HG03095 (cell line): Measurements from ENCODE around the gene RNF157.

ENCODE experiments used
- ATAC-seq: cut with Tn5 transposase; IDR thresholded peaks from one replicate; pipeline ENCODE4 v1.9.1; 2021; ENCODE audit warnings: moderate library complexity; ENCODE audit not compliant: unreplicated experiment

Gene RNF157

GRCh38 chr17:76163919-76164318 lies 76.4 kb downstream of the RNF157 start:
- no peak for ATAC-seq

DNA sequence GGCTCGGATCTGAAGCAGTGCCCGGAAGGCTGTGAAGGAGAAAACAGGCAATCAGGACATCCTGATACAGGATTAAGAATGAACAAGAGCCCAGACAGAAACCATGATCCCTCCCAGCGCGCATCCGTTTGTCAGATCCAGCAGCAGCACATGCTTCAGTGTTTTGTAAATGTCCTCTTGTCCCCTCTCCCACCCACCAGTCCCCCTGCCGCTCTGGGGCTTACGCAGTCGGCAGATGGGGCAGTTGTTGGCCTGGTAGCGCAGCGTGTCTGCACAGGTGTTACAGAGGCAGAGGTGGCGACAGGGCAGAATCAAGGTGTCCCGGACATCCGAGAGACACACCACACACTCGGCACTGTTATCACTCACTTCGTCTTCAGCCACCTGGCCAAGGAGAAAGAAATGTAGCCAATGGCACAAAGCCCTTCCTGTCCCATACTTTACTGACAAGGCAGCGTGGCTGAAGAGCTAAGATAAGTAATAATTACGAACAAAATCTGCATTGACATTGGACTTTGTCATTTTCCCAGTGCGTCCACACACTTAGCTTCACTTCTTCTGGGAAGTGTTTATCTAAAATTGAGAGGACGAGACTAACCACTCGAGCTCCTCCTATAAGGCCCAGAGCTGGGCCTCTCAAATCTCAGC lies 78.5 kb downstream of the RNF157 start:
- ATAC-seq: no peak

DNA sequence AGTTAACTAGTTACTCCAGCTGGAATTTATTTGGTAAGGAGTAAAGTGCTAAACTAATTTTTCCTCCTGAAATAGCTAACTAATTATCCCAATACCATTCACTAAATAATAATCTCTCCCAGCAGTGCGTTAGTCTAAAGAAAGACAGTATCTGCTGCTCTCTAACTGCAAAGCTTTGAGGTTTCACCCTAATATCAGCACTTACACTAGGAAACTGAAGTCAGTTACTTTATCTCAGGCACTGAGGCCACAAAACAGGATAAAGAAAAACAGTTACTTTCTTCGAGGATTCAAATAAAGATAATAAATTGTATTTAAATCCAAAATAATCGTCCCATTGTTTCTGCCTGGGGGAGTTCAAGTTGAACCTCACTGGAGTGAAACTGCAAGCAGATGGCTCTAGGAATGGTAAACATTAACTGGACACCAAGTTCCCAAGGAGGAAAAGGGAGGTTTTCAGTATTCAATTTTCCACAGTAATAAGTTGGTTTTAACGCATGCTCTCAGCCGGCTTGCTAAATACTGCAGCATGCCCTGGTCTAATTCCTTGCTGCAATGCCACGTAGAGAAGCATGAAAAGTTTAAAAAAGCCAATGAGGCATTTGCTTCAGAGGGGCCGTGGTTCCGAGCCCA lies 79.3 kb downstream of the RNF157 start:
- ATAC-seq: no peak

DNA sequence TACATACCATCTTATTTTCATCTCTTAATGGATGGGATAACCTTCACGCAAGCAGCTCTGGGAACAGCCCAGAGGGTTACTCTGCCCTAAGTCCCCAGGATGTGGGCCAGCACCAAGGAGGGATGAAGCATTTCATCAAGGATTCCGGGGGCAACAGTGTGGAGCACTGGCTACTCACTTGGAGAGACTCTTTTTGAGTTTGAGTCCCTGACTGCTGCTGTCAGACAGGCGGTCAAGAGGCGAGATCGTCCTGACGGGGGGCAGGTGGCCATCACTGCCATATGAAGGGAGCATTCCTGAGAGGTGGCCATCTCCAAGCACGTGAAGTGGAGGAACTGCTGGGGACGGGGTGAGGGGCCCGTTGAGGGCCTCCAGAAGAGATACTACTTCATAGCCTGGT lies 81.1 kb downstream of the RNF157 start:
- ATAC-seq: no peak

GRCh38 chr17:76157759-76158158 lies 82.5 kb downstream of the RNF157 start:
- ATAC-seq: no peak

GRCh38 chr17:76156662-76156991 lies 83.7 kb downstream of the RNF157 start:
- no peak for ATAC-seq

- no peak for ATAC-seq
Measured at GRCh38 chr17:76155988-76156661, 84.2 kb downstream of the RNF157 start.

GRCh38 chr17:76154936-76155845 lies 85.1 kb downstream of the RNF157 start:
- no peak for ATAC-seq

DNA sequence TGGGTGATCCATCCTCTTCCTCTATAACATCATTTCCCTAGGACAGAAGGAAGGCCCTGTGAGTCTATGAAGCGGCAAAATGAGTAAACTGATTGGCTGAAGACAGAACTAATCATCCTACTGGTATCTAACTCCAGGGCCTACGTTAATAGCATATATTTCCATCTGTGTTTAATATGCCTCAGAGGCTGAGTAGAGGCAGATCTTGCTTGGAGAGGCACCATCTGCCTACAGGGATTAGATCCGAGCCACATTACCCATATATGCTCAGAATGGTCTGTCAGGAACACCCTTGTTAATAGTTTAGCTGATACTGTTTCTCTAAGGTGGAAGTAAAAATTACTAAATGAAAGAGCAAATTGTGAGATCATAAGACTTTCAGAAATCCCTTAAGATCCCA lies 86.0 kb downstream of the RNF157 start:
- ATAC-seq: no peak

DNA sequence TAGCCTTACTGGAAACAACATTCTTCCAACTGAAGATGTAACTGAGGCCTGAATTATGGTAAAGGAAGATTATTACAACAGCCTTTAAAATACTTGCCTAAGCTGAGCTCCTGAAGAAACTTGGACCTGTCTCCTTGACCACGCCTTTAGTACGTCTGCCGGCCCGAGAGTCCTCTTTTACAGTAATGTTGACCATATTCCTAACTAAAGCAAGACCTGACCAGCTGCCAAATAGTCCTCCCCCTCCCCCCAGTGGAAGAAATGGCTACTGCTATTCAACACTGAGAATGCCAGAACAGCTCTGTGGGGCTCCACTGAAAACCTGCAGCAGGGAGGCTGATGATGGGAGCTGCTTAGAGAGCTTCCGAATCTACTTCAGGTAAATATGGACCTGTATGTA lies 86.7 kb downstream of the RNF157 start:
- no peak for ATAC-seq

GRCh38 chr17:76153202-76153601 lies 87.1 kb downstream of the RNF157 start:
- ATAC-seq: no peak

DNA sequence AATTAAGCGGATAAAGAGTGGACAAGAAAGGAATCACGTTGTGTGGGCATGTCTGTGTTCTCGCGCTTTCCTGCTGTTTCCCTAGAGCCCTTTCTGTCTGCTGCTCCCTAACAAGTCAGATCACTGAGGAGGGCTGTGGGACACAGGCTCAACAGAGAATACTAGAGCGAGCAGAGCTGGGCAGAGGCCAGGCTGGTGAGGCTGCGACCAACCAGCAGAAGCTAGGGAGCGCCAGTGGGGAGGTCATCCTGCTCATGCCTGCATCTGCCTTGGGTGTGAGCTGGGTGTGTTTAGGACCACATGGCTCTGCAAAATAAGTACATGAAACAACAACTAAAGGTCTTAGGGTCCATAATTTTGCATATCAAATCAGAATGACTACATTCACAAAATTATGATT lies 87.7 kb downstream of the RNF157 start:
- ATAC-seq: no peak

GRCh38 chr17:76151896-76152454 lies 88.3 kb downstream of the RNF157 start:
- ATAC-seq: no peak

DNA sequence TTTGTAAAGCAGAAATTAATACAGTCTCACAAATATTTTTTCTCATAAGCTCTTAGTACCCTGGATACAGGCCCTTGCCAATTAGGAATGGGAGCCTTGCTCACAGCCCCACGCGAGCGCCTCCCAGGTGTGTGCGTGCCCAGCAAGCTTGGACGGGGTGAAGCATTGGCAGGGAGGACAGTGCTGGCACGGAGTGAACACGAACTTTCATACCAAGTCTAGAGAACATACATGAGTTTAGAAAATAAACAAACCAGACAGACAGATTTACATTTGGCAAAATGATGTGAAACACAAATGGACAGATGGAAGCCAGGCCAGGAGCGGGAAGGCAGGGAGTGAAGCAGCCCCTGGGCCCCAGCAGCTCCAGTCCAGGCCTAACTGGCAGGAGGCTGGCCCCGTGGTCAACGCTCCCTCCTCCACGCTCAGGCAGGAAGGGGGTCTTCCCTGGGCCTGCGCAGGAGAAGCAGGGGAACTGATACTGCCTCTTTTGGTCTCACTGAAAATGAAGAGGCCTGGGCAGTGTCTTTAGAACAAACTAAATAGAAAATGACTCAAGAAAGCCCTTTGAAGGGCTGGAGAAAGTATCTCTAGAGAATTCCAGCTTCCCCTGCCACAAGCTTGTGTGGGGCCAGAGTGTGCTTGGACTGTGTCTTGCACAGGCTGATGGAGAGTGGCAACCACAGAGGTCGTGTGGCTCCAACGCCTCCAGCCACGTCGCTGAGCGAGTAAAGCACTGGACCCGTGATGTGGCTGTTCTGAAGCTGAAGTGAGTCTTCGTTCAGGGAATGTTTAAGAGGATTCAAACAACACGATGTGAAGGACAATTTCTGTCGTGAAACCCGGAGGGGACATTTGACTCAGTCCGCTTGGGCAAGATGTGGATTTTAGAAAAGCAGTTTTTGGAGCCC lies 89.3 kb downstream of the RNF157 start:
- no peak for ATAC-seq

DNA sequence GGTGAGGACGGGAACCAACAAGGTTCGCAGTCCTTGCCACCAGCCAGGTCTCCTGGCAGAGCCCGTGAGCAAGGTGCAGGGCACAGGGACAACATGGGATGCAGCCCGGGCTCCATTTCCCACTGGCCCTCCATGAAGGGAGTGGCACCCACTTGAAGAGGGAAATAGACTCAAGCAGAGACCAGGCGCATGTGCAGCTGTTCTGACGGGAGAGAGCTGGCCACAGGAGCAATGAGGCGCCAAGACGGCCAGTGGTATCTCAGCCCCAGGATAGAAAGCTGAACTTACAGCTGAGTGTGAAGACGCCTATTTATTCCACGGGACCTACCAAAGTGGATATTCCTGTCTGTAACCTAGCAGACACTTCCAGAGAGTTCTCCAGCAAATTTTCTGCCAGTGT lies 91.1 kb downstream of the RNF157 start:
- ATAC-seq: no peak

GRCh38 chr17:76148015-76148326 lies 92.3 kb downstream of the RNF157 start:
- ATAC-seq: no peak

- no peak for ATAC-seq
Measured at GRCh38 chr17:76147211-76148014, 92.9 kb downstream of the RNF157 start.

DNA sequence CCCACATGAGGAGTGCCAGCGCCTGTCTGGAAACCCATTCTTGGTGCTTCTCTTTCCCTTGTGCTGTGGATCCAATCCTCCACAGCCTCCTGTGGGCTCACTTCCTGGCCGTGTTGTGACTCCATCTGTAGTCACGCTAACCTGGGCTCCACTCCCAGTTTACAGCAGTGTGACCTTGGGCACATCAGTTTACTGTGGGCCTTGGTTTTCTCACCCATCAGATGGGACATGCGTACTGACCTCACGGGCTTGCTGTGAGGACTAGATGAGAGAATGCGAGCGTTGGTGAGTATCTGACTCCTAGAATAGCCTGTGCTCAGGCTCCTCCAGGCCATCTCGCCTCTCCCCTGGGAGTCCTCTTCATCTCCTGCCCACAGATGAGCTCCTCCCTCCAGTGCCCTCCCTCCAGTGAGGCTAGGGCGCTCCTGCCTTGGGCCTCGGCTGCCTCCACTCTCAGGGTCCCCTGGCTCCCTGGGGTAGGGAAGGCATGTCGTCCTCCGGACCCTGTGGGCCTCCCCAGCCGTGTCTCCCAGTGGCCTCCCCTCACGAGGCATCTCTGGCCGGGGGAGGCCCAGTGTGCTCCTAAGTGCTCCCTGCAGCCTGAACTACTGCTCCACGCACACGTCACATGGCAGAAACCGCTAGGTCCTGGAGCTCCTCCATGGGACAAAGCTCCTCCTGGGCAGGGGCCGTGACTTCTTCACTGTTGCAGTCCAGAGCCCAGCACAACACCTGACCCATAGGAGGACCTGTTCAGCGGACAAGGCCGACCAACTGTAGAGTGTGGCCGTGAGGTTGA lies 94.0 kb downstream of the RNF157 start:
- ATAC-seq: no peak
